Body of pancreas (tissue), 4 donors: ENCODE data around the gene CLDN15.

Experiments
- CTCF ChIP-seq, 7 experiments: fragments of 450-650 bp in 4 of 7; fragments of 200-600 bp in 3 of 7; sonication (generic) in 3 of 7; IDR thresholded peaks; one replicate each; pipeline ENCODE4 v1.5.1; 2016 to 2019; ENCODE audit warnings: antibody characterized with exemption in 7 of 7
- POLR2A ChIP-seq, 3 donors: fragments of 450-650 bp; IDR thresholded peaks; one replicate each; pipeline ENCODE4 v1.6.1; 2016; ENCODE audit warnings: antibody characterized with exemption in 3 of 3, mild to moderate bottlenecking in 2 of 3

- TF ChIP-seq CTCF (IDR thresholded peaks at IDR 0.05) = no peak
- TF ChIP-seq POLR2A (IDR thresholded peaks at IDR 0.05) = no peak
Observed at GRCh38 chr7:101278461-101279292, 41.1 kb upstream of the CLDN15 start.
